SIG-M5 treated with dmso at 0.1 percent for 504 hours (cell line): ENCODE data around the gene DNLZ.
"Not testable (repeated sequence)": the region's sequence is repeated elsewhere in the genome, so short reads cannot be mapped to it uniquely, and the experiment has no call there.

Source experiments
- DNase-seq: peaks from one replicate; lab custom pipeline; 2025; ENCODE audit not compliant: unreplicated experiment; lab: John Stamatoyannopoulos, UW

Gene DNLZ

DNA sequence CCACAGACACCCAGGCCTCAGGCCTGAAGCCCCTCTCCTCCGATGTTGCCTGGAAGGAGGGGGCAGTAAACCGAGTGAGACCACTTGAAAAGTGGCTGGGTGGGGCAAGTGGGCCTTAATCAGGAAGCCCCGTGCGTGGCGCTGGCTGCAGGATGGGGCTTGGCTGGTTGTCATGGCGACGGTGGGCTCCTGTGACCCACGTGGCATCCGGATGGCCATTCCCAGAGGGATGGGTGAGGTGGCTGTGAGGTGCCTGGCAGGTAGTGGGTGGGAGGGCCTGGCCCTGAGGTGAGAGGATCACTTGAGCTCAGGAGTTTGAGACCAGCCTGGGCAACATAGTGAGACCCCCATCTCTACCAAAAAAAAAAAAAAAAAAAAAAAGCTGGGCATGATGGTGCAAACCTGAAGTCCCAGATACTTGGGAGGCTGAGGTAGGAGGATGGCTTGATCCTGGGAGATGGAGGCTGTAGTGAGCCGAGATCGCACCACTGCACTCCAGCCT, 31.0 kb downstream of the DNLZ start:
- no peak for DNase-seq

DNA sequence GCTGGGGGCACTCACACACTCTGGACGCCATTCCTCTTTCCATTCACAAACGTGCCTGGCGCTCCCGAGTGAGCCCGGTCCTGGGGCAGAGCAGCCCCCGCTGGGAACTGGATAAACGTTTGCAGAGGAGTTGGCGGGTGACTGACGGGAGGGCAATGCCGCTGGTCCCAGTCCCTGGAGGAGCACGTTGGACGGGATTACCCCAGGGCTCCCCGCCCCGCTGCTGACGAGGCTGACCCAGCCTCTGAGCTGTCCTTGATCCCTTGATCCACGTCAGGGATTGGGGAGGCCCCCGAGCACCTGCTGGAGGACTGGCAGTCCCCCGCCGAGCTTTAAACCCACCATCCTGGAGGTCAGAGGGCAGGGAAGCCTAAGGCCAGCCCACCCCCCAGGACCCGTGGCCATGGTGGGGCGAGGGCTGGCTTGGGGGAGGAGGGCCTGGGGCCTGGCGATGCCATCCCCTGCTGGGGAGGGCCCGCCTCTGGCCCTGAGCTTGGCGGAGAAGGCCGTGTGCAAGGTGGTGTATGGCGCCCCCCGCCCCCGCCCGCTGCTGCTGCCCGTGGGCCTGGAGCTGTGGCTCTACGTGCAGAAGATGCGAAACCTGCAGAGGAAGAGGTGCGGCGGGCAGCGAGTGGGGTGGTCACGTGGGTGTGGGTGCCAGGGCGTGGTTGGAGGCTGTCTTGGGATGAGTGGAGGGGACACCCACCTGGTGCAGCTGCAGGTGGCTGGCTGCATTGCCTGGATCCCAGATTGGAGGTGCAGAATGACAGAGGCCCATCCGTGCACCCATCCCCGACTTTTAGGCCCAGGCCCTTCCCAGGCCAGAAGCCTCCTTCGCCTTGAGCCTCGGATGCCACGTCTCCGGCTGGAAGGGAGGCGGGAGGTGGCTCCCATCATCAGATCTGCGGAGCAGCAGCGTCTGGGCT, 31.7 kb downstream of the DNLZ start:
- DNase-seq = no peak

DNA sequence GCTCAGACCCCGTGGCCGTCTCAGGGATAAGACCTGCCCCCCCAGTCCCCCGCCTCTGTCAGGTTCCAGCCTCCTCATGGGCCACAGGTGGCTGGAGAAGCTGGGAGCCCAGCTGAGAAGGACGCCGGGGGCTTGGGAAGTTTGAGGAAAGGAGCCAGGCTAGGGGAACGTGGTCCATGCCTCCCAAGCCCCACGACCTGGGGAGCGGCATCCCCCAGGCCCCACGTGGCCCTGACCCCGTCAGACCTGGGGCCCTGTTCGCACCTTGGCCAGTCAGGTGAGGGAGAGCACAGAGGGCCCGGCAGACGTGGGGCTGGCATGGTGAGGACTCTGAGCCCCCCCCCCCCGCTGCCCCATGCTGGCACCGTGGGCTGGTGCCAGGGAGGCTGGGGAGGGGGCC, 32.5 kb downstream of the DNLZ start:
- DNase-seq = no peak

DNA sequence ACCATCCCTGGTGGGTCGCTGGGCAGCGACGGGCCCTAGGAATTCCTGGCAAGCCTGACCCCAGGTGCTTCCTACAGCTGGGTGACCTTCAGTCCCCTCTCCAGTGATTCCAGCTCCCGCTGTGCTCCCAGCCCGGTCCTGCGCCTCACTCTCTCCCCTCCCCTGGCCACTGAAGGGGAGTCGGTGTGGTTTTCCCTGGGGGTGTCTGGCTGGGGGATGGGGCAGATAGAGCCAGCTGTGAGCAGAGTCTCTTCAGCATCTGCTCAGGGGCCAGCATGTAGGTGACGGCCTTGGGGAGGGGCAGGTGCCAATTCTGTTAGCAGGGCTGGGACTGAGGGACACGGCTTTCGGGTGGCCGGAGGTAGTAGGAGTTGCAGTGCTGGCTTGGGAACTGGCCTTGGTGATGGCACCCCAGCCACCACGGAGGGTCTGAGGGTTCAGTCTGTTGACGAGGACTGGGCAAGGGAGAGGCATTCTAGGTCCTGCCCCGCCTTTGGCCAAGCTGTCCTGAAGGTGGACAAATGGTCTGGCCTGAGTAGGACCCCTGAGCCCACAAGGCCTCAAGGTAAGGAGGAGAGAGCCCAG, 33.0 kb downstream of the DNLZ start:
- DNase-seq = no peak

DNA sequence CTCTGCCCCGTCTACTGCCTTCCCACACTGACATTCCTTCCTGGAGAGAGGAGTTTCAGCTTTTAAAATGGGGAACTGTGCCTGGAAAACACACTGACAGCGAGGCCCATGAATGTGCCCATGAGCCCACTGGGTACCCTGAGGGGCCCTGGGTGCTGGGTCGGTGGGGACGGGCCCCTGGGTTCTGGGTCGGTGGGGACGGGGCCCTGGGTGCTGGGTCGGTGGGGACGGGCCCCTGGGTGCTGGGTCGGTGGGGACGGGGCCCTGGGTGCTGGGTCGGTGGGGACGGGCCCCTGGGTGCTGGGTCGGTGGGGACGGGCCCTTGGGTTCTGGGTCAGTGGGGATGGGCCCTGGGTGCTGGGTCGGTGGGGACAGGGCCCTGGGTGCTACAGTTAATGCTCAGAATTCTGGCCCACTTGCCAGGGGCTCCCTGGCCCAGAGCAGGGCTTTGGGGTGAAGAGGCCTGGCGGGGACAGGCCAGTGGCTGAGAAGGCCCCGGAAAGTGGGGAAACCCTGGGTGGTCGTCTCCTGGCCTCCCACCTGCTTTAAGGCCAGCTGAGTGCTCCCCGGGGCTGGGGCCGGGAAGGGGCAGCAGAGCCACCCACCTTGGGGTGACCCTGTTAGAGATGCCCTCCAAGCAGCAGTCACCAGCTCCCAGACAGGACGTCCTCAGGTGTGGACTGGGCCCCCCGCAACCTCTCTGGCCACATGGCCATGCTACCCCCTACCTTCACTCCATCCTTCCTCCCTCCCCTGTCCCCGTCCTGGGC, 33.7 kb downstream of the DNLZ start:
- DNase-seq = no peak

DNA sequence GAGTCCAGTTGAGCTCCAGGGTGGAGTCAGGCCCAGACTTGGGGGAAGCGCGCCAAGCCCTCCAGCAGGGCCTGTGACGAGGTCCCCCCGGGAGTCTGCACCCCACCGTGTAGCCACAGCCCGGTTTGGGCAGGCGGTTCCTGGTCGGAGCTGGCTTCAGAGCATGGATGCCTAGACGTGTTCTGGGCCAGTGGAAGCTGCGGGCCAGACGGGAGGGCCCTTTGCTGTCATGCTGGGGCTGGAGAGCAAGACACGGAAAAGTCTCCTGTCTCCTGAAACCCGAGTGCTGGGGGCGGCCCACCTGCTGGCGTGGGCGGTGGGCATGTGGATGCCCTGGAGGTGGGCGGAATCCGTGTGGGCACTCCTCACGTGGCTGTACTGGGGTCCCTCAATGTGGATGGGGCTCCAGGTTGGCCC, 34.3 kb downstream of the DNLZ start:
- DNase-seq = no peak

DNA sequence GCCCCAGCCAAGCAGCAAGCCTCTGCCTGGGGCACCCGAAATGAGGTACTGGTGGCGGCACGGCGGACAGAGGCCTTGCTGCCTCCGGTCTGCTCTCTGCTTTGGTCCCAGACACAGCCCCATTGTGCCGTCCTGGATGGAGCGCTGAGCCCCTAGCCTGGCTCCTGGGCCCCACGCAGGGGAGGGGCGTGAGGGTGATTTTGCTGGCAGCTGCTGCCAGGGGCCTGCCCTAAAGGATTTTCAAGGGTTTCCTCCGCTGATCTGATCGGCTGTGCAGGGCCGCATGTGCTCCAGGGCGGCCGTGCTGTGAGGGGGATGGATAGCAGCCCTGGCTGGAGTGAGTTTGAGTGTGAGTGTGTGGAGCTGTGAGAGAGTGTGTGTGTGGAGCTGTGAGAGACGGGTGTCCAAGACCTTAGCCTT, 34.9 kb downstream of the DNLZ start:
- no peak for DNase-seq

DNA sequence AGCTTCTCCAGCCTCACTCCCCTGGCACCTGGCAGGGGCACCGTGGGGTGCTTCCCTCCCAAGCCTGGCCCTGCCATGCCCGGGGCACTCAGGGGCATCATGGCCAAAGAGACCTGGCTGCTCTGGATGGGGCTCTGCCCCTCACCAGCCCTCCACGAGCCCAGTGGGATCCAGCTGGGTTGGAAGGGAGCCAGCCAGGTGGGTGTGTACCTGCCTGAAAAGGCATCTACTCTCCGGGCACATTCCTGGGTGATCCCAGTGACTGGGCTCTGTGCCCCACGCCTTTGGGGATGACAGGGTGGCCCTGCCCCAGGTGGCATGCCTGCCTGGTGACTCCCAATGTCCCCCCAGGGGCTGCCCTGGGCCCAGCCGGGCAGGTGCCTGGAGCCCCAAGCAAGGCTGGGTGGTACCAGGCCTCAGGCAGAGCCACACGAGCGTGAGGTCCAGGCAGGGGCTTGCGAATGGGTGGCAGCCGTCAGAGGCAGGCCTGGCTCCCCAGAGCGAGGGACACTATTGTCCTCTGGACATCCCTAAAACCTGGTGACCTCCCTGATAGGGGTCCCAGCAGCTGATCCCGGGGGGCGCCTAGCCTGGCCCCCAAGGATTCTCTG, 35.4 kb downstream of the DNLZ start:
- no peak for DNase-seq

DNA sequence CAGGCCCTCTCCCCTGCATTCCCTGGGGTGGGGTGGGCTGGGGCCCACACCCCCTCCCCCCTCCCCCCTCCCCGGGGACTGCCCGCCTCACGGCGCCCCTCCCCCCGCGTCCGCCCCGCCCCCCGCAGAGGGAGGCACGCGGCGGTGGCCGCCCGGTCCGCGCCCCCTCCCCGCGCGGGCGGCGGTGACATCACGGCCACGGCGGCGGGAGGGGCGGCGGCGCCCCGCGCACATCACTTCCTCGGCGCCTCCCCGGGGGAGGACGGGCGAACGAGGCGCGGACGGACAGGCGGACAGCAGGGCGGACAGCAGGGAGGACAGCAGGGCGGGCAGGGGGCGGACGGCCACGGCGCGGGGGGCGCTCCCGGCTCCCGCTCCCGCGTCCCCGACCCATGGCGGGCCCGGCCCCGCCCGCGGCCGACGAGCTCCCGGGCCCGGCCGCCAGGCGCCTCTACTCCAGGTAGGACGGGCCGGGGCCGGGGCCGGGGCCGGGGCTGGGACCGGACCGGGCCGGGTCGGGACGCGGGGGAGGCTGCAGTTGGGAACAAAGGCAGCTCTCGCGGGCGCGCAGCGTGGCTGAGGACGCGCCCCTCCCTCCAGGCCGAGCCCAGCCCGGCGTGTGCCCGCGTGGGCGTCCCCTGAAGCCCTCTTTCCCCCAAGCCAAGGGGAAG, 36.1 kb downstream of the DNLZ start, which contains the start of gene GPSM1:
Gene GPSM1, plus strand, starts transcription at position 236 of the 671 bp plus-strand sequence. Its CDS starts 157 bp downstream, at position 393.
- no peak for DNase-seq

DNA sequence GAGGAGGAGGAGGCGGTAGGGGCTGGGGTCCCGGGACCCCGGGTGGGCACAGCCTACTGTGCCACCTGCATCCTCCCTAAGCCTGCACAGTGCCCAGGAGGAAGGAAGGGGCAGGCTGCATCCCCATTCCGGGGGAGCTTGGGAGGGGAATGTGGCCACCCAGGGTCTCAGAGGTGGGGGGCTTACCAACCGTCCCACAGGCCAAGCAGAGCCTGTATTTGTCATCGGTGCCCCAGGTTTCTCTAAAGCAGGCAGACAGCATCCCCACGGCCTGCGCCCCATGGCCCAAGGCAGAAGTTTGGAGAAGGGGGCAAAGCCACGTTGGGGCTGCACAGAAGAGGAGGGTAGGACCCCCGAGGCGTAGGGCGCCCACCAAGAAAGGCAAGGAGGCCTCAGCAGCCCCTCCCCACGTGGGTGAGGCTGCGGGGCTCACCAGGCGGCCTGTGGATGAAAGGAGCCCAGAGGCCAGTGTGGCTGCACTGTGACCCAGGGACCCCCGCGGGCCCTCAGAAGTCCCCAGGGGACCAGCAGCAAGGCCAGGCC, 36.7 kb downstream of the DNLZ start:
- DNase-seq = no peak

DNA sequence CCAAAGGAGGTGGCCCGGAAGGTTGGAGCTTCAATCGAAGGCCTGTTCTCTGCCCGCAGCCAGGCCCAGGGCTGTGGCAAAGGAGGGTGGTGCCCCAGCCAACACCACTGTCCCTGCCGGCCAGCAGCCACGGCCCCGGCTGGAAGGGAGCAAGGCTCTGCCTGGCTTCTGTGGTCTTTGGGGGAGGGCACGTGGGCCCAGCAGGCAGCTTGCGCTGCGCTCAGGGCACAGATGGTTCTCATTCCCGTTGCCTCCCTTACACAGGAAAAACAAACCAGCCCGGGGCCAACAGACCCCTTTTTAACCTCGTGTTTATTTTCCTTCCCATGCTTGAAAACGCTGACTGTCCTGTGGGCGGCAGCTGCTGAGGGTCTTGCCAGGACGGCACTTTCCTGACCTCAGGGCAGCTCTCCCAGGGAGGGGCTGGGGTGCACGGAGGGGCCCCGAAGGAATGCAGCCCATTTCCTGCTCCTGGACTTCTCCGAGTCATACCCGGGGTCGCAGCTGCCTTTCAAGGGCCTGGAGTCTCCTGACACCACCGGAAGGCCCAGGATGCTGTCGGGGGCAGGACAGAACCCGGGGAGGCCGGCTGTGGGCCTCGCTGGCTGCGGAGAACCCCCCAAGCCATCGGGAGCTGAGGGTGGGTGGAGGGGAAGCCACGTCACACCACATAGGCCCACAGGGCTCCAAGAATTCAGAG, 37.3 kb downstream of the DNLZ start:
- DNase-seq = no peak

DNA sequence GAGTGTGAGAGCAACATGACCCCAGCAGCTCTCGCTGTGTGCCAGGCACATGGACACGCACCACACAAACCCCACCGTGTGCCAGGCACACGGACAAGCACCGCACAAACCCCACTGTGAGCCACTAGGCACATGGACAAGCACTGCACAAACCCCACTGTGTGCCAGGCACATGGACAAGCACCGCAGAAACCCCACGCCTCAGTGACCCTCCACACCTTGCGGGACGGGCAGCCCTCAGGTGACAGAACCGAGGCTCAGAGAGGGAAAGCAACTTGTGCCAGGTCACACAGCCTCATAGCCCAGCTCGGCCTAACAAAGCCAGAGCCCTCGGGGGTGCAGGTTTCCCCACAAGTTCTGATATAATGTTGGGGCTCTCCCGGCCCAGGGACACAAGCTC, 38.2 kb downstream of the DNLZ start:
- DNase-seq = no peak

DNA sequence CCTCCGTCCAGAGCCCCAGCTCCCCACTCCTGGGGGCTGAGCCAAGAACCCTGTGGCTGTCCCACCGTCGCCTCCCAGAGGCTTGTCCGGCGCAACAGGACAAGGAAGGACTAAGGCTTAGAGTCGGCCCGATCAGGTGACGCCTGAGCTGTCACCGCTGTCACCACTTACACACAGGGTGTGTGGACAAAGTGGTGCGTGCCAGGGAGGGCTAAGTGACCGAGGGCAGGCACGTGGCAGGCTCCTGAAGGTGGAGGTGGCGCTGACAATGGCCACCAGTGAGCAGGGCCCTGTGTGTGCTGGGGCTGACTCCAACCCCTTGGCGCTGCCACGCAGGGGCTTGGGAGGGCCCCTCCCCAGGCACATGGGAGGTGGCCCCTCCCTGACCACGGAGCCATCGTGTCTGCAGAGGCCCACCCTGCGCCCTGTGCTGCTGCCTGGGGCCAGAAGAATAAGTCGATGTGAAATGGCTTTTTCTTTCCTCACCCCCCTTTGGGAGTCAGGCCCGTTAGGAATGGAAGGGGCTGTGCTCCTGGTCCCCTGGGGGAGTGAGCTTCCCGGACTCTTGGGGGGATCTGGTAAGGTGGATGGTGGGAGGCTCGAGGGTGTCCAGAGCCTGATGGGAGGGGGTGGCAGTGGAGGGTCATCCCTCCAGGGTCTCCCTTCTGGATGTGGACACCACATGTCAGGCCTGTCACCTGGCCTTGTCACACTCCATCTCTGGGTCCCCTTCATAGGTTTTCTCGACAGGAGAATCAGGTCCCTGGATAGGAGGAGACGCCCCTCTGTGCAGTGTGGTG, 38.8 kb downstream of the DNLZ start:
- DNase-seq = no peak

DNA sequence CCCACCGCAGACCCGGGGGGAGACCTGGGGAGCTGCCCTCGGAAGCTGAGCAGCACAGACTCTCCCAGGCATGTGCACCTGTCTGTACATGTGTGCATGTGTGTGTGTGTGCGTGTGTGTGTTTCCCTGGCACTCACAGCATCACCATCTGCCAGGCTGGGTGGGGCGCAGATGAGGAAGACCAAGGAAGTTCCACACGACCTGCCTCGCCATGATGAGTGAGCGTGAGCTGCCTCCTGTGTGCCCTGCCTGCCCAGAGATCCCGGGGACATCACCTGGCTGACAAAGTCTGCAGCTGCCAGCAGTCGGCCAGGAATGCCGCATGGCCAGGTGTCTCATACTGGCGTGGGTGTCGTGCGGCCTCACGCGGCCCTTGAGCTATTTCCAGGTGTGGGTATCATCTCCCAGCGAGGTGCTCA, 40.2 kb downstream of the DNLZ start:
- DNase-seq = no peak

DNA sequence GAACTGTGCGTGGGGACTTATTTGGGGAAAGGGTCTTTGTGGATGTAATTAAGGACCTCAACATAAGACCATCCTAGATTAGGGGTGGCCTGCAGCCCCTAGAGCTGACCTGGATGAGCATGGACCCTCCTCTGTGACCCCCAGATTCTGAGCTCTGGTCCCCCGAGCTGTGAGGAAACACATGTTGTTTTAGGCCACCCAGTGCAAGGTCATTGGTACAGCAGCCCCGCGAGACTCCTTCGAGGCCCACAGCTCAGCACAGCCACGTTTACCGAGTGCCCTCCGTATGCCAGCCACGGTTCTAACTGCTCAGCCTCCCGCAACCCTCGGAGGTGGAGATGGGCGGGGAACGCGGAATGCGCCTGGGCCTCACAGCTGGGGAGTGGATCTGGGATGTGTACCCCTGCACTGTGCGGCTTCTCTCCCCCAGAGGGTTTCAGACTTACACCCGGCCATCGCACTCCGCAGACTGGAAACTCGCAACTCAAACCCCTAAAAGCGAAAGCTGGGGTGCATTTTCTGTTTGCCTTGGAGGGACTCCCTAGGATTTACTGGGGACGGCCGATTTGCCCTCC, 40.7 kb downstream of the DNLZ start:
- DNase-seq = no peak

DNA sequence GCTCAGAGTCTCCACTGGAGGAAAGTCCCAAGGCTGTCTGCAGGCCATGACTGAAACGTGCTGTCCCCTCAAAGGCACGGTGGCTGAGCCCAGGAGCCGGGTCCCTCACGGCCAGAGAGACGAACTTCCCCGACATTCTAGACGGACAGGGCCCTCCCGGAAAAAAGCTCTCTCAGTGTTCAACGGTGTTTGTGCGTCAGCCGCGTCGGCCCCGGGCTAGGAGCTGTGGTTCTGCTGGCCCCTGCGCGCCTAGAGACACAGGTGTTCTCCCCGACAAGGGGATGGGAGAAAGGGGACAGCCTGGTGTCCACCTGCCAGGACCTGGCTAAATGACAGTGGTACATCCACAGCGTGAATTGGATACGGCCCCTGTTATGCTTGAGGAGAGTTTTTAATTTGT, 42.0 kb downstream of the DNLZ start:
- no peak for DNase-seq

DNA sequence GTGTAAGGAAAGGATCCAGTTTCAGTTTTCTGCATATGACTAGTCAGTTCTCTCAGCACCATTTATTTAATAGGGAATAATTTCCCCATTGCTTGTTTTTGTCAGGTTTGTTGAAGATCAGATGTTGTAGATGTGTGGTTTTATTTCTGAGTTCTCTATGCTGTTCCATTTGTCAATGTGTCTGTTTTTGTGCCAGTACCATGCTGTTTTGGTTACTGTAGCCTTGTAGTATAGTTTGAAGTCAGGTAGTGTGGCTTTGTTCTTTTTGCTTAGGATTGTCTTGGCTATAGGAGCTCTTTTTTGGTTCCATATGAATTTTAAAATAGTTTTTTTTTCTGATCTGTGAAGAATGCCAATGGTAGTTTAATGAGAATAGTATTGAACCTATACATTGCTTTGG, 42.6 kb downstream of the DNLZ start:
- DNase-seq = not testable (repeated sequence)

DNA sequence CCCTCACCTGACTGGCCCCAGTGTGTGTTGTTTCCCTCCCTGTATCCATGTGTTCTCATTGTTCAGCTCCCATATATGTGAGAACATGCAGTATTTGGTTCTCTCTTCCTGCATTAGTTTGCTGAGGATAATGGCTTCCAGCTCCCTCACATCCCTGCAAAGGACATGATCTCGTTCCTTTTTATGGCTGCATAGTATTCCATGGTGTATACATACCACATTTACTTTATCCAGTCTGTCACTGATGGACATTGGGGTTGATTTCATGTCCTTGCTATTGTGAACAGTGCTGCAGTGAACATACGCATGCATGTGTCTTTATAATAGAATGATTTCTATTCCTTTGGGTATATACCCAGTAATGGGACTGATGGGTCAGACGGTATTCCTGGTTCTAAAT, 43.6 kb downstream of the DNLZ start:
- not testable (repeated sequence) for DNase-seq
